K562 treated with DMSO at 1 percent for 12 hours (cell line): ENCODE results near the gene GSDMA. TPM values are rescaled to one million over a fixed set of nuclear protein-coding genes. Genes with fewer than 3 reads are reported as not detected.

Experiments used
- total RNA-seq: library from RNA; unstranded; fragments of 300-600 nt; gene quantifications from 2 replicates; pipeline ENCODE4 v1.2.3, GENCODE V29; 2022; ENCODE audit not compliant: insufficient read depth

The GSDMA gene, protein sequence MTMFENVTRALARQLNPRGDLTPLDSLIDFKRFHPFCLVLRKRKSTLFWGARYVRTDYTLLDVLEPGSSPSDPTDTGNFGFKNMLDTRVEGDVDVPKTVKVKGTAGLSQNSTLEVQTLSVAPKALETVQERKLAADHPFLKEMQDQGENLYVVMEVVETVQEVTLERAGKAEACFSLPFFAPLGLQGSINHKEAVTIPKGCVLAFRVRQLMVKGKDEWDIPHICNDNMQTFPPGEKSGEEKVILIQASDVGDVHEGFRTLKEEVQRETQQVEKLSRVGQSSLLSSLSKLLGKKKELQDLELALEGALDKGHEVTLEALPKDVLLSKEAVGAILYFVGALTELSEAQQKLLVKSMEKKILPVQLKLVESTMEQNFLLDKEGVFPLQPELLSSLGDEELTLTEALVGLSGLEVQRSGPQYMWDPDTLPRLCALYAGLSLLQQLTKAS
- not detected in 2 replicates for total RNA-seq

DNA sequence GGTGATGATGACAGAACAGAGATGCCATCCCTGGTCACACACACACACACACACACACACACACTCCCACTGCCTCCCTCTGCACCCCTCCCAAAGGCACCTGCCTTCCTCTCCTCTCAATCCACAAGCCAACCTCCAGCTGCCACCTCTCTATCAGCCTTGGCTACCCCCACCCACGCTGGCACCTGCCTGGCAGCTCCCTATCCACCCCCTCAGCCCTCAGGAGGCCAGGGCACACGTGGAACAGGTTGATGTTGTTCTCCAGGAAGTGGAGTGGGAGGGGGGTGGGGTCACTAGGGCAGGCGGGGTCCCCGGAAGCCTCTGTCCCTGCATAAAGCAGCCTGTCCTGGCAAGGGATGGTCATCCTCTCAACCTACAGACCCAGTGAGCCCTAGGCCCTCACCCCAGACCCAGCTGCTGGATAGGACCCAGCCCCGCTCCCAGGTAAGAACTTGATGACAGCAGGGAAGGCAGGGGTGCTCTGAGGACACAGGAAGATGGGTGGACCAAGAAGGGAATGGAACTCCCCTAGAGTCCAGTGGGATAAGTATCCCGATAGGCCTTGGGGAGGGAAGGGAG lies at the start of gene GSDMA:
Gene GSDMA, plus strand, starts transcription at position 363 of the 579 bp plus-strand sequence. CDS start 2,684 bp downstream, outside the sequence.

DNA sequence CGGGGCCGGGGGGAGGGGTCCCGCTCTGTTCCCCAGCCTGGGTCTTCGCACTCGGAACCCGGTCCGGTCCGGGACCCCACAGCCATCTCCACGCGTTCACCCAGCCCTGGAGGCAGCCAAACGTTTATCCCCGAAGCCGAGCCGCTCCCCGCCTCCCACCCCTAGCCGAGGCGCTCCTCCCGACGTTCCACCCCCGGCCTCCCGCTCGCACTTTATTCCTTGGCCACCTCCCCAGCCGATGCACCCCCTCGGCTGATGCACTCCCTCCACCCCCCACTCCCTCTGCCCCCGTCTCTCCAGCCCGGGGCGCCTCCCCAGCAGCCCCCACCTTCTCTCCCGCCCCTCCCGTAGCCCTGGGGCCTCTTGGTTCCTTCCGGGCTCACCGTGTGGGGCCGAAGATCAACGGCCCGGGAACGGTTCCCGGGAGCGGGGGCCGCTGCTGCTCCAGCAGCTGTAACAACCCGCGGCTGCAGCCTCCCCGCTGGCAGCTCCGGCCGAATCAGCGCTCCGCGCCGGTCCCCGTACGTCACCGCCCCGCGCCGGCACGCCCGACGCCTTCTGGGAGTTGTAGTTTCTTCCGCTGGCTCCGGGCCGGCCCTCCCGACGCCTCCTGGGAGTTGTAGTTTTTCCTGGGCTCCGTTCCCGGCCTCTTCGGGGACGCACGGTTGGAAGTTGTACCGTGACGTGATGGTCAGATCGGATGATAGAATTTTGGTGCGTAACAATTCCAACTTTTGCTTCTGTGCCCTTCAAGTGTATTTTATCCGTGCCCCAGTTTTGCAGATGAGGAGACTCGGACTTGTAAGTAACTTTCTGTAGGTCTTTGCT lies 35.5 kb upstream of the GSDMA start, which contains the start of the genes LRRC3C and ORMDL3:
Gene LRRC3C, plus strand, starts transcription at position 632 of the 828 bp plus-strand sequence. CDS start 13,792 bp downstream, outside the sequence.
Gene ORMDL3, minus strand, starts transcription at position 501 of the 828 bp plus-strand sequence. CDS start 3,398 bp downstream, outside the sequence.

DNA sequence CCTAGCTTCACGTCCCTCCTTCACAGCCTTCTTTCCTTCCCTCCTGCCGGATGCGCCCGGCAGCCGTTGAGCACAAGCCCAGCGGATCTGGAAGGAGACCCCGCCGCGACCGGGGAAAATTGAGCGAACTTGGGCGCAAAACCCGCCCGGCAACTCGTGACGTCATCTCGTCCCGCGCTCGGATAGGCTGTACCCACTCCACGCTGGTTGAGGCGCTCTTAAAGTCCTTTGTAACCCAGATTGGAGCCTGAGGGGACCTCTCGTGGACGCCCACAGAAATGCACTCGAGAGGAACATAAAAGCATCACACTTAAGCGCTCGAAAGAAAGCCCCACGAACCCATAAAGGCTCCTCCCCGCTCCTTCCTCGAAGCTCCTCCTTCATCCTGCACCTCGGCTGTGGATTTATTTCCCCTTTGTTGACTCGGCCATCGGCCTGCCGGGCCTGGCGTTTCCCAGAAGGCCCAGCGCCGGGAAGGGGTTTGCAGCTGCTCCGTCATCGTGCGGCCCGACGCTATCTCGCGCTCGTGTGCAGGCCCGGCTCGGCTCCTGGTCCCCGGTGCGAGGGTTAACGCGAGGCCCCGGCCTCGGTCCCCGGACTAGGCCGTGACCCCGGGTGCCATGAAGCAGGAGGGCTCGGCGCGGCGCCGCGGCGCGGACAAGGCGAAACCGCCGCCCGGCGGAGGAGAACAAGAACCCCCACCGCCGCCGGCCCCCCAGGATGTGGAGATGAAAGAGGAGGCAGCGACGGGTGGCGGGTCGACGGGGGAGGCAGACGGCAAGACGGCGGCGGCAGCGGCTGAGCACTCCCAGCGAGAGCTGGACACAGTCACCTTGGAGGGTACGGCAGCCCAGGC lies 17.8 kb downstream of the GSDMA start, which contains the start of gene PSMD3:
Gene PSMD3, plus strand, starts transcription at position 457 of the 856 bp plus-strand sequence. Its CDS starts 164 bp downstream, at position 621.

DNA sequence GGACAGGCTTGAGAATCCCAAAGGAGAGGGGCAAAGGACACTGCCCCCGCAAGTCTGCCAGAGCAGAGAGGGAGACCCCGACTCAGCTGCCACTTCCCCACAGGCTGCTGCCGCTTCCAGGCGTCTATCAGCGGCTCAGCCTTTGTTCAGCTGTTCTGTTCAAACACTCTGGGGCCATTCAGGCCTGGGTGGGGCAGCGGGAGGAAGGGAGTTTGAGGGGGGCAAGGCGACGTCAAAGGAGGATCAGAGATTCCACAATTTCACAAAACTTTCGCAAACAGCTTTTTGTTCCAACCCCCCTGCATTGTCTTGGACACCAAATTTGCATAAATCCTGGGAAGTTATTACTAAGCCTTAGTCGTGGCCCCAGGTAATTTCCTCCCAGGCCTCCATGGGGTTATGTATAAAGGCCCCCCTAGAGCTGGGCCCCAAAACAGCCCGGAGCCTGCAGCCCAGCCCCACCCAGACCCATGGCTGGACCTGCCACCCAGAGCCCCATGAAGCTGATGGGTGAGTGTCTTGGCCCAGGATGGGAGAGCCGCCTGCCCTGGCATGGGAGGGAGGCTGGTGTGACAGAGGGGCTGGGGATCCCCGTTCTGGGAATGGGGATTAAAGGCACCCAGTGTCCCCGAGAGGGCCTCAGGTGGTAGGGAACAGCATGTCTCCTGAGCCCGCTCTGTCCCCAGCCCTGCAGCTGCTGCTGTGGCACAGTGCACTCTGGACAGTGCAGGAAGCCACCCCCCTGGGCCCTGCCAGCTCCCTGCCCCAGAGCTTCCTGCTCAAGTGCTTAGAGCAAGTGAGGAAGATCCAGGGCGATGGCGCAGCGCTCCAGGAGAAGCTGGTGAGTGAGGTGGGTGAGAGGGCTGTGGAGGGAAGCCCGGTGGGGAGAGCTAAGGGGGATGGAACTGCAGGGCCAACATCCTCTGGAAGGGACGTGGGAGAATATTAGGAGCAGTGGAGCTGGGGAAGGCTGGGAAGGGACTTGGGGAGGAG lies 52.5 kb downstream of the GSDMA start, which contains the start of gene CSF3:
Gene CSF3, plus strand, starts transcription at position 436 of the 993 bp plus-strand sequence. Its CDS starts 35 bp downstream, at position 471.

Other genes starting within 250 kb of the GSDMA start
- gene MIEN1, start 232.5 kb upstream of the GSDMA start, total RNA-seq: 97.0 and 128 TPM in 2 replicates
- gene GRB7, start 225.1 kb upstream of the GSDMA start, total RNA-seq: 5.5 and 7.7 TPM in 2 replicates
- 0.47 TPM in 1 of 2 replicates, not detected in the other for gene IKZF3, start 98.7 kb upstream of the GSDMA start, total RNA-seq
- not detected in 2 replicates for gene ZPBP2, start 94.8 kb upstream of the GSDMA start, total RNA-seq
- gene GSDMB, start 44.4 kb upstream of the GSDMA start, total RNA-seq: 4.8 and 13.7 TPM in 2 replicates
- 20.5 and 42.5 TPM in 2 replicates for gene ORMDL3, start 35.4 kb upstream of the GSDMA start, total RNA-seq
- gene LRRC3C, start 35.3 kb upstream of the GSDMA start, total RNA-seq: not detected in 2 replicates
- gene PSMD3, start 17.8 kb downstream of the GSDMA start, total RNA-seq: 155 and 233 TPM in 2 replicates
- gene CSF3, start 52.4 kb downstream of the GSDMA start, total RNA-seq: not detected in 2 replicates
- 51.2 and 88.5 TPM in 2 replicates for gene MED24, start 91.4 kb downstream of the GSDMA start, total RNA-seq
- 9.5 and 19.3 TPM in 2 replicates for gene THRA, start 100.0 kb downstream of the GSDMA start, total RNA-seq
- 3.3 and 4.5 TPM in 2 replicates for gene NR1D1, start 137.6 kb downstream of the GSDMA start, total RNA-seq
- 16.3 and 47.9 TPM in 2 replicates for gene MSL1, start 159.0 kb downstream of the GSDMA start, total RNA-seq
- gene CASC3, start 177.5 kb downstream of the GSDMA start, total RNA-seq: 26.8 and 47.2 TPM in 2 replicates
- 1.7 and 2.6 TPM in 2 replicates for gene RAPGEFL1, start 214.5 kb downstream of the GSDMA start, total RNA-seq